ENCODE data around the gene PTMS. TPM values are rescaled to one million over a fixed set of nuclear protein-coding genes. Genes with fewer than 3 reads are reported as not detected.

PTMS gene, protein sequence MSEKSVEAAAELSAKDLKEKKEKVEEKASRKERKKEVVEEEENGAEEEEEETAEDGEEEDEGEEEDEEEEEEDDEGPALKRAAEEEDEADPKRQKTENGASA
- total RNA-seq, result 100 to 1,000 TPM; 113 to 484 (median 404) TPM
- long read RNA-seq, partial matches to known transcripts, result 70 of 70 reads
- long read RNA-seq, other reads (novel, unspliced or antisense), result 0 of 70 reads

DNA sequence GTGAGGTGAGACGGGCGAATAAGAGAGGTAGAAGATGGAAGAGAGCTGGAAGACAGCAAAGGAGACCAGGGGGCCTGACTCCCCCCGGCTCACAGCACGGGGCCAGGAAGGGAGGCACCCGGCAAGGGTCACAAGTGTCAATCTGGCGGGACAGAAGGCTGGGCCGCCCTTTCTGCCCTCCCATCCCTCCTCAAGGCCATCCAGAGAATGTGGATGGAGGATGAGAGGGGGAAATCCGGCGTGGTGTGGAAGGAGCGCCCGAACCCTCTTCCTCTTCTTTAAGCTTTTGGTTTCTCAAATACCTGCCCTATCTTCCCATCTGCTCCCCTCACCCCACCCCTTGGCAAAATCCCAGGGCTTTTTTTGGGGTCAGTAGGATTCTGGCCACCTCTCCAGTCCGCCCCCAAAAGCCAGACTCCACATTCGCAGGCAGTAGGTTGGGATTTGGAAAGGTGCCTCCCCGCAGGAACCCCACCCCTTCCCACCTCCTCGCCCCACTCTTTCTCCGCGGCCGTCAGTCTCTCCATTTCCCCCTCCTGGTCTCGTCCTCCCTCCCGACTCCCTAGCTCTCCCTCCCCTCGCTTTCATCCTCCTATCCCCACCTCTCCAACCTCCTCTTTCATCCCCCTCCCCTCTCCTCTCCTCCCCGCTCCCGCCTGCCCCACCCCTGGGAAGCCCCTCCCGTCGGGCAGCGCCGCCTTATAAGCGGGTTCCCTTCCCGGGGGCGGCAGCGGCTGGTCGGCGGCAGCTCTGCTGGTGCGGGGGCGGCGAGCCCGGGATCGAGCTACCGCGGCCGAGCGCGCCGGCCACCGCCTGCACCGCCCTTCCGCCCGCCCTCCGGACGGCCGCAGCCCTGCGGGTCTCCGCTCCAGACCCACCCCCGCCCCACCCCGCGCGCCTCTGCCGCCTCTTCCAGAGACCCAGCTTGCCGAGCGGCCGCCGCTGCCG is at the start of gene PTMS:
PTMS (plus strand) TSS at position 730 of the 948 bp plus-strand sequence. CDS start 343 bp downstream, outside the sequence.
- peak within 1 kb of the TSS; percentile 76 to 93 (median 77) for H3K27ac ChIP-seq
- H3K4me3 ChIP-seq, result peak within 1 kb of the TSS; percentile 79 to 93 (median 85)
- H3K27me3 ChIP-seq, result no peaks in the 10 kb centered on the region
- ATAC-seq (peak; percentile 55 to 71 (median 60)), DNase-seq (peak; percentile 93 to 95 (median 94))
- TF ChIP-seq POLR2A (IDR thresholded peaks at IDR 0.05), result peak; percentile 92
- TF ChIP-seq, protein P1, sequence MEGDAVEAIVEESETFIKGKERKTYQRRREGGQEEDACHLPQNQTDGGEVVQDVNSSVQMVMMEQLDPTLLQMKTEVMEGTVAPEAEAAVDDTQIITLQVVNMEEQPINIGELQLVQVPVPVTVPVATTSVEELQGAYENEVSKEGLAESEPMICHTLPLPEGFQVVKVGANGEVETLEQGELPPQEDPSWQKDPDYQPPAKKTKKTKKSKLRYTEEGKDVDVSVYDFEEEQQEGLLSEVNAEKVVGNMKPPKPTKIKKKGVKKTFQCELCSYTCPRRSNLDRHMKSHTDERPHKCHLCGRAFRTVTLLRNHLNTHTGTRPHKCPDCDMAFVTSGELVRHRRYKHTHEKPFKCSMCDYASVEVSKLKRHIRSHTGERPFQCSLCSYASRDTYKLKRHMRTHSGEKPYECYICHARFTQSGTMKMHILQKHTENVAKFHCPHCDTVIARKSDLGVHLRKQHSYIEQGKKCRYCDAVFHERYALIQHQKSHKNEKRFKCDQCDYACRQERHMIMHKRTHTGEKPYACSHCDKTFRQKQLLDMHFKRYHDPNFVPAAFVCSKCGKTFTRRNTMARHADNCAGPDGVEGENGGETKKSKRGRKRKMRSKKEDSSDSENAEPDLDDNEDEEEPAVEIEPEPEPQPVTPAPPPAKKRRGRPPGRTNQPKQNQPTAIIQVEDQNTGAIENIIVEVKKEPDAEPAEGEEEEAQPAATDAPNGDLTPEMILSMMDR (IDR thresholded peaks at IDR 0.05), result no peak
- WGBS (ENCODE audit: insufficient coverage, low coverage, low lambda C conversion rate, missing lambda C conversion rate), result 3% methylated on average over 24 of the region's 63 CpGs
- H3K9me3 ChIP-seq, result no peaks in the 10 kb centered on the region
- peaks cover 0 to 14% (median 5%) of the 10 kb centered on the region in 4 donors for H3K36me3 ChIP-seq
- intact Hi-C loops (cut with DNase I), result no loop called here
- peaks cover 0 to 45% (median 10%) of the 10 kb centered on the region in 4 donors for H3K4me1 ChIP-seq

DNA sequence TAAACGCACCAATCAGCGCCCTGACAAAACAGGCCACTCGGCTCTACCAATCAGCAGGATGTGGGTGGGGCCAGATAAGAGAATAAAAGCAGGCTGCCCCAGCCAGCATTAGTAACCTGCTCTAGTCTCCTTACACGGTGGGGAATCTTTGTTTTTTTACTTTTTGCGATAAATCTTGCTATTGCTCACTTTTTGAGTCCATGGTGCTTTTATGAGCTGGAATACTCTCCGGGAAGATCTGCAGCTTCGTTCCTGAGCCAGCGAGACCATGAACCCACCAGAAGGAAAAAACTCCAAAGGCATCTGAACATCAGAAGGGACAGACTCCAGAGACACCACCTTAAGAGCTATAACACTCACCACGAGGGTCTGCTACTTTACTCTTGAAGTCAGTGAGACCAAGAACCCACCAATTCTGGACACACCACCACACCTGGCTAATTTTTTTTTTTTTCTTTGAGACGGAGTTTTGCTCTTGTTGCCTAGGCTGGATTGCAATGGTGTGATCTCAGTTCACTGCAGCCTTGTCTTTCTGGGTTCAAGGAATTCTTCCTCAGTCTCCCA is 49.2 kb upstream of the PTMS start:
- H3K4me3 ChIP-seq, result no peak overlapping the region
- intact Hi-C loops (cut with DNase I), result no loop called here
- TF ChIP-seq, protein P1 (IDR thresholded peaks at IDR 0.05), result no peak
- no peak for TF ChIP-seq POLR2A (IDR thresholded peaks at IDR 0.05)

DNA sequence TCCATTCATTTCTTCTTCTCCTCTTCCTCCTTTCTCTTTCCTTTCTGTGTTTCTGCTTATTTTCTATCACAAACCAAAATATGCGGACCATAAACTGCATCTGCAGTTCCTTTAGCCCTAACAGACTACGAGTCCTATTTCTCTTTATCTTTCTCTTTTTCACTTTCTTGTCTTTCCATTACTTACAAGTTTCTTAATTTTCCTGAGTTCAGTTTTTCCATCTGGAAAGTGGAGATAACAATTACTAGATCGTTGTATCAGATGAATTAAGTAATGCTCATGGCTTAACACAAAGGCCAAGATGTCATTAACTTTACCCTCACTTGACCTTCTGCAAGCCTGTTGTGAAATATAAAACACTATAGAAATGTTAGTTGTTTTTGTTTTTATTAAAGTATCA is 43.3 kb upstream of the PTMS start:
- peaks cover 0 to 13% (median 0%) of the 10 kb centered on the region in 4 donors for H3K4me1 ChIP-seq
- H3K4me3 ChIP-seq, result no peak overlapping the region
- H3K27ac ChIP-seq, result no peak overlapping the region
- WGBS (ENCODE audit: insufficient coverage, low coverage, low lambda C conversion rate, missing lambda C conversion rate), result 65% methylated on average over 3 of the region's 3 CpGs
- no peak for DNase-seq
- H3K9me3 ChIP-seq, result no peaks in the 10 kb centered on the region
- peaks cover 0 to 5% (median 0%) of the 10 kb centered on the region in 4 donors for H3K36me3 ChIP-seq
- ATAC-seq, result no peak
- TF ChIP-seq POLR2A (IDR thresholded peaks at IDR 0.05), result no peak
- TF ChIP-seq, protein P1 (IDR thresholded peaks at IDR 0.05), result no peak
- intact Hi-C loops (cut with DNase I), result loop anchor here (10.0 kb wide), 2 partner anchors 58 to 68 kb away; partner anchors contain the start of gene ING4 (in 1 of the 2)
- H3K27me3 ChIP-seq, result no peaks in the 10 kb centered on the region

More for the DNA sequence above, 49.2 kb upstream of the PTMS start:
- no peak for DNase-seq
- H3K9me3 ChIP-seq, result no peaks in the 10 kb centered on the region
- ATAC-seq, result no peak
- WGBS (ENCODE audit: insufficient coverage, low coverage, low lambda C conversion rate, missing lambda C conversion rate), result 54% methylated on average over 6 of the region's 10 CpGs
- H3K27ac ChIP-seq, result no peak overlapping the region
- H3K27me3 ChIP-seq, result no peaks in the 10 kb centered on the region
- H3K4me1 ChIP-seq, result no peaks in the 10 kb centered on the region
- no peaks in the 10 kb centered on the region for H3K36me3 ChIP-seq

DNA sequence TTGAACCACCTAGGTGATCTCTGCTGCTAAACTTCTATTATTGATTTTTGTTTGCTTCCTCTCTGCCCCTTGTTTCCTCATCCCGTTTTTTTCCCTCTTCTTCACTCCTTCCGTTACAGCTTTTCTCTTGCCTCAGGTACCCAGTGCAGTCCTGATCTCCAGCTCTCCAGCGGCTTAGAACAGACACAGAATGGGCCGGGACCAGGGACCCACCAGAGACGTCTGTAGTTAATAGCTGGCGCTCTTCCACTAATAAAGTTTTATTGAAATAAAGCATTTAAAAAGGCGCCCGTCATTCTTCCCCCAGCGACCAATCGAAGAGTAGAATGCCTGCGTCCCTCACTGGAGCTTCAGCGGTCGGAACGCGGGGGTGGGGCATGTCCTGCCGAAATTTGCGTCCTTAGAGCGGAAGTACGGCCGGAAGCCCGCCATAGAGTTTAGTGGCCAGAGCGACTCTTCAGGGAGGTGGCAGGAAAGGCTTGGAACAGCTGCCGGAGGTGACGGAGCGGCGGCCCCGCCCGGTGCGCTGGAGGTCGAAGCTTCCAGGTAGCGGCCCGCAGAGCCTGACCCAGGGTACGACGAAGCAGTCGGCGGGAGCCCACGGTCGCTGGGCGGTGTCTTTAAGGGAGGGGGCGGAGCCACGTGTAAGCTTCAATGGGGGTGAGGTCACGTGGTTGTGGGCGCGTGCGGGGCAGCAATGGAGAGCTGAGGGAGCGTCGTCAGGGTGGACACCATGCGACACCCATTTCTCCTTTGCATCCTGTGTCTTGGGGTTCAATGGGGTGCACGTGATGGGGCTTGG is 42.4 kb upstream of the PTMS start, which contains the start of gene COPS7A:
COPS7A (plus strand) TSS at position 440 of the 802 bp plus-strand sequence. CDS start 611 bp downstream, outside the sequence.
- Histone ChIP-seq H3K36me3 (peaks cover 0 to 15% (median 0%) of the 10 kb centered on the region in 4 donors), H3K9me3 (no peaks in the 10 kb centered on the region), H3K4me1 (peaks cover 0 to 13% (median 0%) of the 10 kb centered on the region in 4 donors), H3K4me3 (peak within 1 kb of the TSS; percentile 55 to 74 (median 68)), H3K27me3 (no peaks in the 10 kb centered on the region), H3K27ac (peak within 1 kb of the TSS; percentile 58 to 82 (median 79))
- TF ChIP-seq, protein P1 (IDR thresholded peaks at IDR 0.05), result no peak
- peak; percentile 67 for TF ChIP-seq POLR2A (IDR thresholded peaks at IDR 0.05)
- 0% methylated on average over 16 of the region's 49 CpGs for WGBS (ENCODE audit: insufficient coverage, low coverage, low lambda C conversion rate, missing lambda C conversion rate)
- intact Hi-C loops (cut with DNase I), result loop anchor here (10.0 kb wide), 2 partner anchors 59 to 69 kb away; partner anchors contain the start of gene ING4 (in 1 of the 2)
- ATAC-seq (peak; percentile 97 to 99 (median 98)), DNase-seq (peak; percentile 98 to 99 (median 99))
